A375 (cell line): ENCODE results near the gene UGT2A3. TPM values are rescaled to one million over a fixed set of nuclear protein-coding genes. Genes with fewer than 3 reads are reported as not detected.

Experiments
- small RNA-seq: library from RNA; depleted of rRNA; stranded (forward); fragments of <200 nt; gene quantifications from one replicate; pipeline ENCODE3, GENCODE V24; 2014
- total RNA-seq: library from RNA; depleted of rRNA; stranded (reverse); fragments of >200 nt; shearing (Covaris generic); gene quantifications from 2 replicates; pipeline ENCODE4 v1.2.3, GENCODE V29; 2014; rRNA removed

Gene UGT2A3
- total RNA-seq: not detected in 2 replicates

DNA sequence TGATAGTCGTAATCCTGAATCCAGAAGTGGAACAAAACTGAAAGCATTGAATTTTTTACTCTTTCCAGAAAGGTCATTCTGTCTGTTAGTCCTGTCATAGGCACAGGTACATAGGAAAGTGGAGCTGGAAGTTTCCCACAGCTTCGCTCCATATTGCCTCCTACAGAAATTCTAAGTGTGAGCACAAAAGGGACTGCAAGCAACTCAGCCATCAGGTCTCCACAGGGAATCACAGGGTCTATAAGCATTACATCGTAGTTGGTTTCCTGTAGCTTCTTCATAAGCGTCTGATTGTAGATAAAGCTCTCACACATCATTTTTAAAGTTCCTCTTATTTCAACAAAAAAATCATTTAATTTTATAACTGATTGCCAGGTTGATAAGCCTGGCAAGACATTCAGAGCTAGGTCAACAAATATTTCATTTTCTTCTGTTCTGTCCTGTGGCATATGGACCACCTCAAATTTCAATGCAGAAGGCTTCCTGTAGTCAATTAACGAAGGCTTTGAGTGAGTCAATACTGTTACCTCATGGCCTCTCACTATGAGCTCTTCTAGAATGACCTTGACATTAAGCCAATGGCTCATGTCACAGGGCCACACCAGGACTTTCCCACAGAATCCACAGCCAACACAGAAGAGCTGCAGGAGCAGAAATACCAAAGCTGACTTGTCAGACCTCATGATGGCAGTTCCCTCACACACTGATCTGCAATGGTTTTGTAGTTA is at the start of gene UGT2A3:
UGT2A3 (minus strand) TSS at position 727 of the 728 bp plus-strand sequence; CDS start at position 683, 44 bp downstream.

Small RNA genes within 50 kb of the gene (small RNA-seq; reads per million reads assigned to genes)
- gene AC021146.3 (not detected), gene AC021146.6 (not detected)

Other genes with a start within 250 kb of the UGT2A3 start
- not detected in 2 replicates for gene UGT2B10, start 135.8 kb downstream of the UGT2A3 start, total RNA-seq
- gene UGT2B7, start 144.7 kb upstream of the UGT2A3 start, total RNA-seq: 1.6 and 2.0 TPM in 2 replicates